NCI-H510A (cell line): ENCODE data around the gene TSTD2.
"Not testable (repeated sequence)": the region's sequence is repeated elsewhere in the genome, so short reads cannot be mapped to it uniquely, and the experiment has no call there.

Experiments used
- DNase-seq: peaks from one replicate; lab custom pipeline; 2025; lab: John Stamatoyannopoulos, UW

The TSTD2 gene

DNA sequence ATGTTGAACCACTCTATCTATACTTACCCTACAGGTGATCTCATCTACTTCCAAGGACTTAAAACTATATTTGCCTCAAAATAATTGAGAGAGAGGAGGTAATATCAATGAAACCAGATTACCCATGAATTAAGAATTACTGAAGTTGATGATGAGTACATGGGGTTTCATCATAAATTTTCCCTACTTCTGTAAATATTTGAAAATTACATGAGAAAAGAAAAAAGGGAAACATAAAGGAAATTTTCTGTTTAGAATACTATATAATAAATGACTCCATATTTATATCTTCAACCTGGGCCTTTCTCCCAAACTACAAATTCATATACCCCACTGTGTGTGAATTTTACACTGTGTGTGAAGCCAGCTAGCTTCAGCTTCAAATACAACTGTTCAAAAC lies 2.6 kb downstream of the TSTD2 start:
- DNase-seq = no peak

DNA sequence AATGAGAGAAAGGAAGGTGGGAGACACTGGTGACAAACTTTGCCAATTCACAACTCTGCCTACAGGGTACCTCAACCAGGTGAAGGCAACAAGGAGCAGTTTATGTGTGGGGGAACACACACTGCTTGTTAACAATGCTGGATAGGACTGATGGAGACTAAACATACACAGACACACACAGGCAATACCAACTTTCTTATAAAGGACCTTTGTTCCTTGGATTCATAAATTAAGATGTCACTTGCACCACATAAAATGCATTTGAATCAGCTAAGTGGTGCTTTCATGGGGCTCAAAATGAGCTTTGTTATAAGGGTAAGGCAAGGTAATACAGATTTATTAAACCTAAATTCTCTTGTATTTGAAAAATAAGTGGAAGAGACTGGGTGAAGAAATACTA lies 4.0 kb downstream of the TSTD2 start:
- no peak for DNase-seq

DNA sequence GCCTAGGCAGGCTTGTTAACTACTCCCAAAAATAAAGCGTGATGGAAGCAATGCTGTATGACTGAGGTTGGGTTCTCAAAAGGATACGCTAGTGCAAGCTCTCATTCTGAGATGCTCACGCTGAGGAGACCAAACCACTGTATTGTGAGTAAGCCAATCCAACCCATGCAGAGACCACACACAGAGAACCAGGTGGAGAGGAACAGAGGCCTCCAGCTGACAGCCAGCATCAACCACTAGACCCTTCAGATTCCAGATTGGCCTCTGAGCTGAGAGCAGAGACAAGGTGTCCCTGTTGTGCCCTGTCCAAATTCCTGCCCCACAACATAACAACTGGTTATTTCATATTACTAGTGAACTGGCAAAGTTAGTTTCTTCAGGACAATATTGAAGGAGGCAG lies 4.5 kb downstream of the TSTD2 start:
- DNase-seq = no peak

DNA sequence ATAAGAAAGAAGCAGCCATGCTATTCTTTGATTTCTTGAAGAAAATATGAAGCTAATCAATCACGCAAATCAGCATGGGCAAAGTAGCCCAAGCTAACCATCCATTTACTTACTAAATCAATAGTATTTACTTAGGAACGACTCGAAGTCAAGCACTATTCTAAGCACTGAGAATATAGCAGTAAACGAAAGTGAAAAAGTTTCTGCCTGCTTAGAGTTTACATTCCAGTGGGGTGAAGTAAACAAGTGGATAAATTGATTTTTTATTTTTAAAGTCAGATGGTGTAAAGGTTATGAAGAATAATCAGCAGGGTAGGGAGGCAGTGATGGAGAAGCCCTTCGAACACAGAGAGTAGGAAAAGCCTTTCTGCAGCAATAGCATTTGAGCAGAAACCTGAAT lies 5.5 kb downstream of the TSTD2 start:
- DNase-seq = no peak

DNA sequence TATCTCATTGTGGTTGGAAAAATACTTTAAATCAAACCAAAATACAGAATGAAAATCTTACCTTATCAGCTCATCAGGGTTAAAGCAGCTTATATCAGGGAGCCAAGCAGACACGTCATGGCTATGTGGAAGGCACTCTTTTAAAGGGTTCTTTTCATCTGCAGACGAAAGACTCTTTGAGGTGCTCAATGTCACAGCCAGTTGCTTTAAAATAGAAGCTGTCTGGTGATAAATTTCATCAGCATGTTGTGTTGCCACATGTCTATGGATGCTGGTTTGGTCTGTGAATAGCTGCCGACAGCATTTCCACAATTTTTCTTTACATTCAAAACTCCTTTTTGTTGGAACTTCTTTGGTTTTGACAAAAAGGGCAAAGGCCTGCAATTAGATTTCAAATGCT lies 7.5 kb downstream of the TSTD2 start:
- no peak for DNase-seq

GRCh38 chr9:97623946-97624345 lies 9.2 kb downstream of the TSTD2 start:
- no peak for DNase-seq

DNA sequence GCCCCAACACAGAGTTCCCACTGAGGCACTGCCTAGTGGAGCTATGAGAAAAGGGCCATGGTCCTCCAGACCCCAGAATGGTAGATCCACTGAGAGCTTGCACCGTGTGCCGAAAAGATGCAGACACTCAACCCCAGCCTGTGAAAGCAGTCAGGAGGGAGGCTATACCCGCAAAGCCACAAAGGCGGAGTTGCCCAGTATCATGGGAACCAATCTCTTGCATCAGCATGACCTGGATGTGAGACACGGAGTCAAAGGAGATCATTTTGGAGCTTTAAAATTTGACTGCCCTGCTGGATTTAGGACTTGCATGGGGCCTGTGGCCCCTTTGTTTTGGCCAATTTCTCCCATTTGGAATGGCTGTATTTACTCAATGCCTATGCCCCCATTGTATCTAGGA lies 10.7 kb downstream of the TSTD2 start:
- DNase-seq = not testable (repeated sequence)

DNA sequence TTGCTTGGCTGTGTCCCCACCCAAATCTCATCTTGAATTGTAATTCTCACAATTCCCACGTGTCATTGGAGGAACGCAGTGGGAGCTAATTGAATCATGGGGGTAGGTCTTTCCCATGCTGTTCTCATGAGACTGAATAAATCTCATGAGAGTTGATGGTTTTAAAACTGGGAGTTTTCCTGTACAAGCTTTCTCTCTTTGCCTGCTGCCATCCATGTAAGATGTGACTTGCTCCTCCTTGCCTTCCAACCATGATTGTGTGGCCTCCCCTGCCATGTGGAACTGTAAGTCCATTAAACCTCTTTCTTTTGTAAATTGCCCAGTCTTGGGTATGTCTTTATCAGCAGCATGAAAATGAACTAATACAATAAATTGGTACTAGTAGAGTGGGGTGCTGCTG lies 13.1 kb downstream of the TSTD2 start:
- DNase-seq = not testable (repeated sequence)

GRCh38 chr9:97617939-97618416 lies 15.2 kb downstream of the TSTD2 start:
- no peak for DNase-seq

- no peak for DNase-seq
These were observed 17.6 kb downstream of the TSTD2 start for GRCh38 chr9:97615439-97616072.

- DNase-seq = no peak
These were observed 28.1 kb downstream of the TSTD2 start for GRCh38 chr9:97604901-97605645.

GRCh38 chr9:97602430-97602829 lies 30.7 kb downstream of the TSTD2 start:
- DNase-seq = no peak

DNA sequence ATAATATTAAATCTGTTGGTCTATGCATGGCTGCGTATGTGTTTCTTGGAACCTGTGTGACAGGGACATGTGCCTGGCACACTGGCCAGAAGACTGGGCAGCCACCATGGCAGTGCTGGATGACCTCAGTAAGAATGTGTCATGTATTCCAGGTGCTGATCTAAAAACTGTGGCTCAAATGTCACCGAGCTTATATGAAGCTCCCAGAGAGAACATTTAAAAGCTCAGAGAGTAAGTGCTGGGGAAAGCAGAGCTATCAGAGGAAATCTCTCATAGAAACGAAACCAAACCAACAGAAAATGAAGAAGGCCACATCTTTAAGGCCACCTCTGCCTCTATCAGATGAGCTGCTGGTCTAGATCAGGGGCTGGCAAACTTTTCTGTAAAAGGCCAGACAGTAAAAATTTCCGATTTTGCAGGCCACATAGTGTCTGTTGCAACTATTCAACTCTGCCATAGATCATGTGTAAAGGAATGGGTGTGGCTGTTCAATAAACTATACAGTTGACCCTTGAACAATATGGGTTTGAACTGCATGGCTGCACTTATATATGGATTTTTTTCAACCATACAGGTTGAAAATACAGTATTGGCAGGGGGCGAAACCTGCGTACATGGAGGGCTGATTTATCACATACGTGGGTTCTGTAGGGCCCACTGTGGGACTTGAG lies 31.8 kb downstream of the TSTD2 start:
- DNase-seq = no peak

DNA sequence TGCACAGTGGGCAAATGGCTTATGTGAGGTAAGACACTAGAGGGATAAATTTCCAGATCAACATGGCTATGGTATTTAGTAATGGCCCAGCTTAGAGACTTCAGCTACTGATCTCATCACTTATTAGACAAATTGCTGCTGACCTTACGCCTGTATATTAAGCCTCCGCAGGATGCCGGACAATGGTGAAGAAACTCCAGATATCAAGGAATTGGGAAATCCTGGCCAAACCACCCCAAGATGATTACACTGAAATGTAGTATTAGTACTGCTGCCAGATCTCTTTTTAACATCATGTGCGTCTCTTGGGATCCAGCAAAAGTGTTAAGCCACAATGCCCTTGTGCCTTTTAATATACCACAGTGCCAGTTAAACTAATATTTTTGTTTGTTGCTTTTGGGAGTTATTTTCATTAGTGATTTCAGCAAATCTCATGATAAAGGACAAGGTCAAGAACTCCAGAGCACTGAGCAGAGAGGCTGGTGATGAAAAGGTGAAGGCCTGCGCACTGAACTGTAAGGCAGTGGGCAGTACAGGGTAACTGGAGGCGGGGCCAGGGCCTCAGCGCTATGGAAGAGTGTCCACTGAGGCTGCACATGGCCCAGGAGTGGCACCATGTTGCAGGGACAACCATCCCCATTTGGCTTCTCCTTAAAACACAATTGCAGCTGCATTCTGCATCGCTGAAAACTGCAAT lies 32.5 kb downstream of the TSTD2 start:
- DNase-seq = no peak

- DNase-seq = no peak
These were observed 33.8 kb downstream of the TSTD2 start for GRCh38 chr9:97599314-97599846.

GRCh38 chr9:97598461-97599288 lies 34.5 kb downstream of the TSTD2 start:
- peak; percentile 37 for DNase-seq

GRCh38 chr9:97596906-97597305 lies 36.3 kb downstream of the TSTD2 start:
- DNase-seq = no peak

DNA sequence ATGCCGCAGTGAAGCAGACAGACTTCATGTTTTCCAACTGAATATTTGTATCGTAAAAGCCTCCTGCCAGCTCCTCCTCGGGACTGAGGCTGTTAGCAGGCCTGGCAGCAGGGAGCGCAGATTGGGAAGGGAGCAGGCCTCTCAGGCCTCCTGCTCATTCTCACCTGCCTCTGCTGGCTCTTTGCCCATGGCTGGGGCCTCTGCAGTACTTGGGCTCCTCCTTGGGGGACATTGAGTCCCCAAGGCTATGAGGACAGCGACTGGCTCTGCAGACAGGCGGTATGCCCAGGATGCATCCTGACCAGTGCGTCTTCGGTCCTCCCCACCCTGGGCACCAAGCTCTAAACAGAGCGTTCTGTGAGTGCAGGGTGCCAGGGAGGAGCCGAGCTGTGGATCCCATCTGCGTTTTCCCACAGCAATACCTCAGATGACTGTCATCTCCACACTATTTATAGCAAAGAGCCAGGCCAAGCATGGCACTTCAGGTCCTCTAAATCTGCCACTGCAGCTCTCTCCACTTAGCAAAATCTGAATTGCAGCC lies 38.7 kb downstream of the TSTD2 start:
- DNase-seq = peak; percentile 1

GRCh38 chr9:97593960-97594359 lies 39.2 kb downstream of the TSTD2 start:
- no peak for DNase-seq

- DNase-seq = no peak
These were observed 41.0 kb downstream of the TSTD2 start for GRCh38 chr9:97592126-97592525.

DNA sequence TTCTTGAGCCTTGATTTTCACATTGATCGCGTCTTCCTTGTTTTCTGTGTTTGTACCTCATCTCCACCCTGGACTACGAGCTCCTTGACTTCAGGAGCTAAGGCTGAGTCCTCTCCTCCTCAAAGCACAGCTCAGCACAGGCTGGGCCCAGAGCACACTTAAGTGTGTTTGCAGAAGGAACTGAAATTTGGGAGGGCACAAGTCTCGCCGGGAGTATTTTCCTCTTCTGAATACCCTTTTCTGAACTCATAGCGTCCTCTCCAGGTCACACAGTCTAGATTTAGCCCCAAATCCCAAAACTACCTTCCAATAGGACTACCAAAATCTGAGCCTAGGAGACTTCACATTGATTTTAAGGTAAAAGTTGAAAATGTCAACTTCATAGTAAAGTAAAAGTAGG lies 41.6 kb downstream of the TSTD2 start:
- DNase-seq = no peak
